ENCODE data around the gene NUDT19.

- TF ChIP-seq CTCF (IDR thresholded peaks at IDR 0.05 in 2 of 3, conservative IDR thresholded peaks at IDR 0.05 in 1 of 3; ENCODE audit: borderline replicate concordance in 1 of 3, insufficient read depth in 1 of 3, low read depth in 2 of 3, low read length in 2 of 3) (no peak), POLR2A (IDR thresholded peaks at IDR 0.05; ENCODE audit: borderline replicate concordance, extremely low read depth, insufficient read depth, insufficient read length) (no peak), SIN3A (IDR thresholded peaks at IDR 0.05; ENCODE audit: low read depth) (no peak), FOSL1 (IDR thresholded peaks at IDR 0.05; ENCODE audit: low read depth) (no peak), POLR2AphosphoS5 (IDR thresholded peaks at IDR 0.05; ENCODE audit: low read depth, low read length) (no peak), EZH2 (IDR thresholded peaks at IDR 0.05) (no peak), YY1 (IDR thresholded peaks at IDR 0.05; ENCODE audit: extremely low read depth, insufficient replicate concordance, low read depth, low read length) (no peak), RAD21 (IDR thresholded peaks at IDR 0.05; ENCODE audit: low read depth) (no peak), ELF1 (IDR thresholded peaks at IDR 0.05; ENCODE audit: borderline replicate concordance, low read depth) (no peak), CEBPB (IDR thresholded peaks at IDR 0.05; ENCODE audit: low read depth) (no peak), CBX3 (IDR thresholded peaks at IDR 0.05; ENCODE audit: low read depth) (no peak)
- TF ChIP-seq, protein P1, sequence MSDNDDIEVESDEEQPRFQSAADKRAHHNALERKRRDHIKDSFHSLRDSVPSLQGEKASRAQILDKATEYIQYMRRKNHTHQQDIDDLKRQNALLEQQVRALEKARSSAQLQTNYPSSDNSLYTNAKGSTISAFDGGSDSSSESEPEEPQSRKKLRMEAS (IDR thresholded peaks at IDR 0.05) = no peak
- TF ChIP-seq, protein P2, sequence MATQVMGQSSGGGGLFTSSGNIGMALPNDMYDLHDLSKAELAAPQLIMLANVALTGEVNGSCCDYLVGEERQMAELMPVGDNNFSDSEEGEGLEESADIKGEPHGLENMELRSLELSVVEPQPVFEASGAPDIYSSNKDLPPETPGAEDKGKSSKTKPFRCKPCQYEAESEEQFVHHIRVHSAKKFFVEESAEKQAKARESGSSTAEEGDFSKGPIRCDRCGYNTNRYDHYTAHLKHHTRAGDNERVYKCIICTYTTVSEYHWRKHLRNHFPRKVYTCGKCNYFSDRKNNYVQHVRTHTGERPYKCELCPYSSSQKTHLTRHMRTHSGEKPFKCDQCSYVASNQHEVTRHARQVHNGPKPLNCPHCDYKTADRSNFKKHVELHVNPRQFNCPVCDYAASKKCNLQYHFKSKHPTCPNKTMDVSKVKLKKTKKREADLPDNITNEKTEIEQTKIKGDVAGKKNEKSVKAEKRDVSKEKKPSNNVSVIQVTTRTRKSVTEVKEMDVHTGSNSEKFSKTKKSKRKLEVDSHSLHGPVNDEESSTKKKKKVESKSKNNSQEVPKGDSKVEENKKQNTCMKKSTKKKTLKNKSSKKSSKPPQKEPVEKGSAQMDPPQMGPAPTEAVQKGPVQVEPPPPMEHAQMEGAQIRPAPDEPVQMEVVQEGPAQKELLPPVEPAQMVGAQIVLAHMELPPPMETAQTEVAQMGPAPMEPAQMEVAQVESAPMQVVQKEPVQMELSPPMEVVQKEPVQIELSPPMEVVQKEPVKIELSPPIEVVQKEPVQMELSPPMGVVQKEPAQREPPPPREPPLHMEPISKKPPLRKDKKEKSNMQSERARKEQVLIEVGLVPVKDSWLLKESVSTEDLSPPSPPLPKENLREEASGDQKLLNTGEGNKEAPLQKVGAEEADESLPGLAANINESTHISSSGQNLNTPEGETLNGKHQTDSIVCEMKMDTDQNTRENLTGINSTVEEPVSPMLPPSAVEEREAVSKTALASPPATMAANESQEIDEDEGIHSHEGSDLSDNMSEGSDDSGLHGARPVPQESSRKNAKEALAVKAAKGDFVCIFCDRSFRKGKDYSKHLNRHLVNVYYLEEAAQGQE (IDR thresholded peaks at IDR 0.05; ENCODE audit: low read depth) = no peak
These were observed 10.6 kb upstream of the NUDT19 start for GRCh38 chr19:32680986-32681385.
